Endometrial microvascular endothelial cells (primary cell): ENCODE measurements around the gene E2F6. TPM values are rescaled to one million over a fixed set of nuclear protein-coding genes. Genes with fewer than 3 reads are reported as not detected.
"Not testable (repeated sequence)": the region's sequence is repeated elsewhere in the genome, so short reads cannot be mapped to it uniquely, and the experiment has no call there.

ENCODE experiments used
- in situ Hi-C: cut with HindIII; loops from 2 replicates; pipeline ENCODE4 v1.10.0; 2017; ENCODE audit warnings: low sequenced_read_pairs, low pct_unique_long_range_greater_than_20kb; ENCODE audit errors: inconsistent ontology term
- total RNA-seq: library from RNA; depleted of rRNA; stranded (reverse); fragments of >200 nt; gene quantifications from one replicate; pipeline ENCODE4 v1.2.3, GENCODE V29; 2015; ENCODE audit errors: inconsistent ontology term

E2F6 gene
- total RNA-seq, 1 donor from 2014 or later: 26.6 TPM

GRCh38 chr2:11405074-11405406 lies 60.9 kb downstream of the E2F6 start:
- in situ Hi-C loops: not testable (repeated sequence)

GRCh38 chr2:11404376-11405073 lies 61.4 kb downstream of the E2F6 start:
- in situ Hi-C loops: no loop called here

- in situ Hi-C loops: no loop called here
These were observed 63.5 kb downstream of the E2F6 start for GRCh38 chr2:11402436-11402835.

GRCh38 chr2:11399438-11399762 lies 66.6 kb downstream of the E2F6 start:
- in situ Hi-C loops: no loop called here

- in situ Hi-C loops: no loop called here
These were observed 67.1 kb downstream of the E2F6 start for GRCh38 chr2:11398750-11399437.

GRCh38 chr2:11397513-11397912 lies 68.4 kb downstream of the E2F6 start:
- in situ Hi-C loops: no loop called here

GRCh38 chr2:11396467-11397445 lies 69.2 kb downstream of the E2F6 start:
- in situ Hi-C loops: no loop called here

- in situ Hi-C loops: no loop called here
These were observed 69.9 kb downstream of the E2F6 start for GRCh38 chr2:11396021-11396420.

GRCh38 chr2:11395389-11395788 lies 70.6 kb downstream of the E2F6 start:
- in situ Hi-C loops: no loop called here

Other genes starting within 250 kb of the E2F6 start
- gene ROCK2, start 121.5 kb downstream of the E2F6 start, total RNA-seq: 39.5 TPM
- not detected for gene GREB1, start 67.9 kb upstream of the E2F6 start, total RNA-seq
- not detected for gene NTSR2, start 204.0 kb upstream of the E2F6 start, total RNA-seq